GM11168 (cell line): ENCODE results near the gene CLNK.
"Not testable (repeated sequence)": the region's sequence is repeated elsewhere in the genome, so short reads cannot be mapped to it uniquely, and the experiment has no call there.

Experiments used
- in situ Hi-C: fragments of 300-500 bp; cut with MboI; formaldehyde crosslinking; loops from one replicate; pipeline ENCODE4 v1.12.0; 2022; ENCODE audit warnings: low sequenced_read_pairs; ENCODE audit not compliant: unreplicated experiment

The CLNK gene

GRCh38 chr4:10587697-10588096 lies 96.9 kb downstream of the CLNK start:
- in situ Hi-C loops = loop anchor here (10.0 kb wide), 1 partner anchor 837 kb away; the partner anchor contains the start of gene HS3ST1

DNA sequence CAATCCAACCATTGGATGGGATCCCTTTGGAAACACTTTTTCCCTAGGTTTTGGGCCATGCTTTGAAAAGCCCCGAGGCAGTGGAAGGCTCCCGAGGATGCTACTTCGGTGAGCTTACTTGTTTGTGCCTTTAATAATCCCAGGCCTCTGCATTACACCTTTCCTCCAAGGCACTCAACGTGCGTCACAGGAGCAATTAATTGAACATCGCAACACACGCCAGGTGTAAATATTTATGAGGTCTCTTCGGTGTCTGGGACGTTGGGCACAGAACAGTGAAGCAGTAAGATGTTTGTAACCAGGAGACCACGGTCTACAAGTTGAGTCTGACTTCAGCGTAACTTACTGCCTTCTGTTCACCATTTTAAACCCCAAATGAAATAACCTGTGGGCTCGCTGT lies 97.3 kb downstream of the CLNK start:
- in situ Hi-C loops = loop anchor here (10.0 kb wide), 1 partner anchor 838 kb away; the partner anchor contains the start of gene HS3ST1

DNA sequence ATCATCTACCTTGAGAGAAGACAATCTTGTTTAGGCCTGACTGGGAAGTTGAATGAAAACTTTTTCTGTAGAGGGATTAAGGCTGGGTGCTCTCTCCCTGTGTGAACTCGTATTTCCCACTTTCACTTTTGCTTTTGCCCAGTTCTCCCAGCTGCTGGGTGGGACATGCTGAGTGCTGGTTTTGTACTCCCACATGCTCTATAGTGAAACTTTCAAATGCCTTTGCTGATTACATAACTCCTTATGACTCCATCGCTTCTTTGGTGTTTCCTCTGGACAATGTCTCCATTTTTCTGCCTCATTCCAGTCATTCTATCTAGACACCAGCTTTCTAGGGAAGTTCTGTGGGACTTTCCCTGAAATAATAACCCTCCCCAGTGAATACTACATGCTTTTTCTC lies 100.5 kb downstream of the CLNK start:
- in situ Hi-C loops = loop anchor here (10.0 kb wide), 1 partner anchor 841 kb away; the partner anchor contains the start of gene HS3ST1

DNA sequence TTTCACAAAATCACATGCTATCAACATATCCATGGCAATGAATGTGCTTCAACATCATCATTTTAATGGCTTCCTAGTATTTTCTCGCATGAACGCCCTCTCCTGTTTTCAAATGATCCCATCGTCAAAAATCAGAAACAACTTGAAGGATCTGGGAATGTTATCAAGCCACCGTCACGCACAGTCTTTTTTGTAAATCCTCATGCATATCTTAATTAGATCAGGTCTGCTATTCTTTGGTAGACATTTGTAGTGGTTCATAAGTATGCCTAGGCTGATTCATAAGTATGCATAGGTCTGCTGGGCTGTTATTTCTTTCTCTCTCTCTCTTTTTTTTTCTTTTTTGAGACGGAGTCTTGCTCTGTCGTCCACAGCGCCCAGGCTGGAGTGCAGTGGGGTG lies 101.6 kb downstream of the CLNK start:
- in situ Hi-C loops = loop anchor here (10.0 kb wide), 1 partner anchor 842 kb away; the partner anchor contains the start of gene HS3ST1

DNA sequence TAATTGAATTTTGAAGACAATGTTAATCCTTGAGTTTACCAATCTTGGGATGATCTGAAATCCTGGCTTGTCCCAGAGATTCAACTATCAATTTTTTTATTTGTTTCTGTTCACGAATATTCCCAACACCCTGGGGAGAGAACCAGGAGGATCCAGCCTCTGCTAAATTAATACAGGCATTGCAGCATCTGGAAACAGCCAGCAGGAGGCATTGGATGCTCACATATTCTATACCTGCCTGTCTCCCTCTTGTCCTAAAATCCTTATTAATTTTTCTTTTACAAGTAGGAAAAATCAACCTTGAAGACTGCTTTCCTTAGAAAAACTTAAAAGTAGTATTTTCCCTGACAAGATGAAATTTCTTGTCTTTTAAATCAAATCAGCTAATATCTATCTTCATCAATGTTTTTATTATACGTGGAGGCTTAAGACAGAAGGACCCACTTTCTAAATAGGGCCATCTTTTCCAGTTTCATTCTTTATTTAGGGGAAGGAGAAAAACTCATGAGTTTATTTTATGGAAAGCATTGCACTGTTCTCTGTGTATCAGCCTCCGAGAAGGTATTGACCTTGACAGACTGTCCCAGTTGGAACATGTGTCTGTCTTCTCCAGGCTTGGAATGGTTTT lies 102.4 kb downstream of the CLNK start:
- in situ Hi-C loops = loop anchor here (10.0 kb wide), 1 partner anchor 843 kb away; the partner anchor contains the start of gene HS3ST1

DNA sequence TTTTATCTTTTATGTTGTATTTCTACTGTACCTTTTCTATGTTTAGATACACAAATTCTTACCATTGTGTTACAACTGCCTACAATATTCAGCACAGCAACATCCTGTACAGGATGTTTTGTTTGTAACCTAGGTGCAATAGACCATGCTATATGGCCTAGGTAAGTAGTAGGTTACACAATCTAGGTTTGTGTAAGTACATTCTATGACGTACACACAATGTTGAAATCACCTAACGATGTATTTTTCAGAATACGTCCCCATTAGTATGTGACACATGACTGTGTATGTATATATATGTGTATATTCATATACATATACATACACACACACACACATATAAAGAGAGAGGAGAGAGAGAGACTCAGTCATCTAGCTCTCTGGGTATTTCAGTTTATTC lies 103.5 kb downstream of the CLNK start:
- in situ Hi-C loops = loop anchor here (10.0 kb wide), 1 partner anchor 844 kb away; the partner anchor contains the start of gene HS3ST1

DNA sequence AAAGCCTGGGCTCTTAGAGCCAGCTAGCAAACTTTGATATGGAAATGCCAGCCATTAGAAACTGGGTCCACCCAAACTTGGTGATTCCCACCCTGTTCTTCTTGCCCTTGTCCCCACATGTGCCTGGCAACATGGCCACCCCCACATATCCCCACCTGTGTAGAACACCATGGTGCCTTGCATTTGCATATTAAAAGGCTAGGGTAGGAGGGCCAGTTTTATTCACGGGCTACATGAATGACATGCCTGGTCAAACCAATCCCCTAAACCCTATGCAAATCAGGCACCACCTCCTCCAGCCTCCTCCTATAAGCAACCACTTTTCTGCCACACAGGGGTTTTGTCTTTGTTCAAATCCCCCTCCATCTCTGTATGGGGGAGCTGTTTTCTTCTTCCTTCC lies 104.9 kb downstream of the CLNK start:
- in situ Hi-C loops = loop anchor here (10.0 kb wide), 1 partner anchor 845 kb away; the partner anchor contains the start of gene HS3ST1

GRCh38 chr4:10577508-10578426 lies 106.8 kb downstream of the CLNK start:
- in situ Hi-C loops = no loop called here

GRCh38 chr4:10577018-10577417 lies 107.5 kb downstream of the CLNK start:
- in situ Hi-C loops = no loop called here

GRCh38 chr4:10576236-10576635 lies 108.3 kb downstream of the CLNK start:
- in situ Hi-C loops = no loop called here

- in situ Hi-C loops = no loop called here
These were observed 109.2 kb downstream of the CLNK start for GRCh38 chr4:10575414-10575813.

DNA sequence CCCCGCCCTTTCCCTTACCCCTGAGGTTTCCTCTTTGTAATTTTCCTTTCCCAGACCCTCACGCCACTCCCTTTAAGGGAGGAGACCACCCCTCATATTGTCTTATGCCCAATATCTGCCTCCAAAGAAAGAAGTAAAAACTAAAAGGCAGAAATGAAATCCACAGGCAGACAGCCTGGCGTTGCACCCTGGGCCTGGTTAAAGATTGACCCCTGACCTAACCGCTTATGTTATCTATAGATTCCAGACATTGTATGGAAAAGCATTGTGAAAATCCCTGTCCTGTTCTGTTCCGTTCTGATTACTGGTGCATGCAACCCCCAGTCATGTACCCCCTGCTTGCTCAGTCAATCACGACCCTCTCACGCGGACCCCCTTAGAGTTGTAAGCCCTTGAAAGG lies 110.0 kb downstream of the CLNK start:
- in situ Hi-C loops = not testable (repeated sequence)

DNA sequence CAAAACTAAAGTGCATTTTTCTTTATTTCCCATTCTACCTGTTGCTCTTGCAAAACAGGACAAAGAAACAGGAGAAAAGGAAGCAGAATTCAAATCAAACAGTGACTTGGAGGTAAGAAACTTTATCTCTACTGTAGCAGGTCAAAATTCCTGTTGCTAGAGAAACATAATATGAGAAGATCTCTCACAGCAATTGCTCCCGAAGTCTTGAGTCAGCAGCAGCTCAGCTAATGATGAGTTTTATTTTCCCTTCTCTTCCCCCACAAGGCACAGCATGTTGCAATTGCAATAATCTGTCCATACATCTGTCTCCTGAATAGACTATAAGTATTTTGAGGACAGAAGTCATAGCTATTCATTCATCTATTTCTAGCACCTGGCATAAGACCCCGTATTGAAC lies 112.7 kb downstream of the CLNK start:
- in situ Hi-C loops = no loop called here

- in situ Hi-C loops = no loop called here
These were observed 115.1 kb downstream of the CLNK start for GRCh38 chr4:10569491-10569890.

- in situ Hi-C loops = no loop called here
These were observed 116.8 kb downstream of the CLNK start for GRCh38 chr4:10567766-10568165.

GRCh38 chr4:10565166-10565780 lies 119.3 kb downstream of the CLNK start:
- in situ Hi-C loops = no loop called here

GRCh38 chr4:10554694-10555093 lies 129.9 kb downstream of the CLNK start:
- in situ Hi-C loops = no loop called here

DNA sequence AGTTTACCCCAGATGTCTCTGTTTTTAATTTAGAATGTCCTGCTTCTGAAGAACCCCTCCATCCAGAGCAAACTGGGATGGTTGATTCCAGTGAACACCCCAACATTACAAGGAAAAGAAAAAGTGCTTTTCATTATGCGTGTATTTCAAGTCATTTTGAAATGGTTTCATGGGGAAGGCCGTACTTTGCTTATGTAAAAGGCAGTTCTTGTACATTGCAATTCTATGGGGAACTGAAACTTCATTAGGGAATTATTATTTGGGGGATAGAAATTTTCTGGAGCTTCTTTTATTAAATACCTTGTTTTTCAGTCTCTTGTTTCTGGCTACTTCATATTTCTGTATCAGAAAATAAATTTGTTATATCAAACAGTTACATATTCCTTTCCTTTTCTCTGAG lies 130.4 kb downstream of the CLNK start:
- in situ Hi-C loops = no loop called here

DNA sequence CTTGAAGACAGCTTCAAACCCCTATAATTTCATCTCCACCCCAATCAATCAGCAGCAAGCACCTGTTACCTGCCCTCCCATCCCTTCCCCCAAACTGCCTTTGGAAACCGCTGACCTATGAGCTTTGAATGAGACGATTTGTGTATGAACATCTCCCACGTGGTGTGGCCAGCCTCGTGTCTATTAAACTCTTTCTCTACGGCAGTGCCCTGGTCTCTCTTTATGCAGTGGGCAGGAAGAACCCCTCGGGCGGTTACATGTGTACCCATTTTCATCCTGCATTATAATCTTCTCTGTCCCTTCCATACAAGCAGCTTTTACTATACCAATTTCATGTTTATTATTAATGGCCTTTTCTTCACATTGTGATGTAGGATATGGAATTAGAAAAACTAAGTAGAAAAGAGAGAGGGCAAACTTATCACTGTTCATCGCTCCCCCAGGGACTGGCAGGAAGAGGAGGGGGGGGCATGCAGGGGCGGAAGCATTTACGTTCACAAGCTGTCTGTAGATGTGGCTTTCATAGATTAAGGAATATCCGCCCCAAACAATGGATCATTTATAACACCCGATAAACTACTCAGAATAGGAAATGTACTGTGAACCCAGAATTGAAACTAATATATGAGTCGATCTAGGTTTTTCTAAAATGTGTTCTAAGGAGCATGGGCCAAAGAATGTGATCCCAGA lies 131.8 kb downstream of the CLNK start:
- in situ Hi-C loops = no loop called here

DNA sequence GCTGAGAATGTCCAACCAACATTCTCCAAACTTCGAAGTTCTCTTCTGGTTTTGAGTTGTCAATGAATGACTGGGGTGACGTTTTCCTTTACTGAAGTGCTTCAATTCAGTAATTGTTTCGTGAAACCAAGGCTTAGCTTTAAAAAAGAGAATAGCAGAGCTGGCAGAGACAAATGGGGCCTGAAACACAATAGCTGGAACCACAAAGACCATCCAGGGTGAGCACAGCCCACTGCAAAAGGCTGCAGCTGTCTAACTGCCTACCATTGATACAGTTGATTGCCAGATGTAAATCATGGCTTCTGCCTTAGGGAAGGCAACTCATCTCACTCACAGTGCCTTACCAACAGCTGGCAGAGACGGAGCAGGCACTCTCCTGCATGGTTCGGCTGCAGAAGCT lies 148.7 kb downstream of the CLNK start:
- in situ Hi-C loops = loop anchor here (25.0 kb wide), 1 partner anchor 374 kb away; no protein-coding TSS in a partner anchor
